ENCODE measurements around the gene GNB4.

GRCh38 chr3:179450901-179451264, 387 bp downstream of the GNB4 start:
- TF ChIP-seq CTCF (IDR thresholded peaks at IDR 0.05; ENCODE audit: insufficient read depth, low read depth, low read length) (no peak), EZH2 (IDR thresholded peaks at IDR 0.05; ENCODE audit: insufficient read depth, low read length) (no peak)

Data from astrocyte (in vitro differentiated cells and primary cell).